Peyer's patch (tissue), 4 donors: Measurements from ENCODE around the gene SH3TC1. TPM values are rescaled to one million over a fixed set of nuclear protein-coding genes. Genes with fewer than 3 reads are reported as not detected.
A peak's percentile ranks its signal among the peaks of the same experiment; 100 is the strongest.

Source experiments
- DNase-seq, 3 donors: peaks; one replicate each; pipeline ENCODE4 v3.0.0-alpha.2; 2017 to 2019
- H3K27ac ChIP-seq, 4 donors: fragments of 200-600 bp; sonication (generic); one replicate each; pipeline ENCODE4 v1.5.1; 2016 to 2019
- H3K27me3 ChIP-seq, 2 donors: fragments of 200-600 bp; sonication (generic); one replicate each; pipeline ENCODE4 v1.5.1; 2019
- H3K36me3 ChIP-seq, 3 donors: fragments of 200-600 bp; sonication (generic); one replicate each; pipeline ENCODE4 v1.5.1; 2016 to 2019
- H3K4me1 ChIP-seq, 4 donors: fragments of 200-600 bp; sonication (generic); one replicate each; pipeline ENCODE4 v1.5.1; 2016 to 2019
- H3K4me3 ChIP-seq, 4 donors: fragments of 200-600 bp; sonication (generic); 1 replicate in 3 of 4; 2 replicates in 1 of 4; pipeline ENCODE4 v1.5.1; 2016 to 2019; ENCODE audit warnings: mild to moderate bottlenecking in 1 of 4
- H3K9me3 ChIP-seq, 4 donors: fragments of 200-600 bp; sonication (generic); one replicate each; pipeline ENCODE4 v1.5.1; 2016 to 2019; ENCODE audit warnings: mild to moderate bottlenecking in 1 of 4
- CTCF ChIP-seq, 6 experiments: fragments of 450-650 bp in 4 of 6; fragments of 200-600 bp in 2 of 6; sonication (generic) in 1 of 6; IDR thresholded peaks; one replicate each; pipeline ENCODE4 v1.5.1; 2017 to 2019; ENCODE audit warnings: antibody characterized with exemption in 6 of 6, mild to moderate bottlenecking in 3 of 6, moderate library complexity in 1 of 6
- POLR2A ChIP-seq, 2 donors: fragments of 450-650 bp; IDR thresholded peaks; one replicate each; pipeline ENCODE4 v1.5.1; 2017; ENCODE audit warnings: antibody characterized with exemption in 2 of 2, mild to moderate bottlenecking in 2 of 2, moderate library complexity in 2 of 2
- total RNA-seq, 4 donors: library from RNA; depleted of rRNA; stranded (reverse); fragments of >200 nt; gene quantifications; one replicate each; pipeline ENCODE4 v1.1.0, GENCODE V29; 2016

SH3TC1 gene
- total RNA-seq, 4 donors from 2014 or later, result 4.2 to 88.3 (median 11.8) TPM

GRCh38 chr4:8238036-8238511 is 39.0 kb downstream of the SH3TC1 start:
- peaks cover 0 to 6% (median 0%) of the 10 kb centered on the region in 3 donors for H3K36me3 ChIP-seq
- TF ChIP-seq CTCF (IDR thresholded peaks at IDR 0.05) (no peak), POLR2A (IDR thresholded peaks at IDR 0.05) (no peak)
- no peaks in the 10 kb centered on the region for H3K9me3 ChIP-seq
- no peaks in the 10 kb centered on the region for H3K27me3 ChIP-seq
- no peak overlapping the region for H3K4me3 ChIP-seq
- H3K4me1 ChIP-seq, result peaks cover 0 to 6% (median 2%) of the 10 kb centered on the region in 4 donors
- peak overlapping the region in 1 of 4 donors; percentile 4 for H3K27ac ChIP-seq
- peak; percentile 74 to 88 (median 78) for DNase-seq

GRCh38 chr4:8238515-8239053 is 39.5 kb downstream of the SH3TC1 start:
- DNase-seq, result no peak
- Histone ChIP-seq H3K27ac (peak overlapping the region in 1 of 4 donors; percentile 4), H3K36me3 (peaks cover 0 to 3% (median 0%) of the 10 kb centered on the region in 3 donors), H3K4me3 (no peak overlapping the region), H3K4me1 (peaks cover 0 to 6% (median 2%) of the 10 kb centered on the region in 4 donors), H3K9me3 (no peaks in the 10 kb centered on the region), H3K27me3 (no peaks in the 10 kb centered on the region)
- TF ChIP-seq POLR2A (IDR thresholded peaks at IDR 0.05) (no peak), CTCF (IDR thresholded peaks at IDR 0.05) (peak in 3 of 6 experiments; percentile 7 to 23 (median 19))

GRCh38 chr4:8239226-8239625 is 40.1 kb downstream of the SH3TC1 start:
- Histone ChIP-seq H3K9me3 (no peaks in the 10 kb centered on the region), H3K36me3 (no peaks in the 10 kb centered on the region), H3K4me1 (peaks cover 0 to 6% (median 2%) of the 10 kb centered on the region in 4 donors), H3K4me3 (no peak overlapping the region), H3K27me3 (no peaks in the 10 kb centered on the region), H3K27ac (no peak overlapping the region)
- TF ChIP-seq CTCF (IDR thresholded peaks at IDR 0.05), result no peak
- no peak for TF ChIP-seq POLR2A (IDR thresholded peaks at IDR 0.05)
- DNase-seq, result no peak

GRCh38 chr4:8239661-8240060 is 40.6 kb downstream of the SH3TC1 start:
- H3K36me3 ChIP-seq, result no peaks in the 10 kb centered on the region
- peaks cover 0 to 6% (median 2%) of the 10 kb centered on the region in 4 donors for H3K4me1 ChIP-seq
- no peaks in the 10 kb centered on the region for H3K9me3 ChIP-seq
- H3K27ac ChIP-seq, result no peak overlapping the region
- no peak for TF ChIP-seq POLR2A (IDR thresholded peaks at IDR 0.05)
- no peak for TF ChIP-seq CTCF (IDR thresholded peaks at IDR 0.05)
- DNase-seq, result no peak
- no peak overlapping the region for H3K4me3 ChIP-seq
- no peaks in the 10 kb centered on the region for H3K27me3 ChIP-seq

GRCh38 chr4:8240211-8241041 is 41.3 kb downstream of the SH3TC1 start:
- TF ChIP-seq CTCF (IDR thresholded peaks at IDR 0.05), result no peak
- no peak for TF ChIP-seq POLR2A (IDR thresholded peaks at IDR 0.05)
- H3K27ac ChIP-seq, result no peak overlapping the region
- H3K4me1 ChIP-seq, result peaks cover 0 to 6% (median 2%) of the 10 kb centered on the region in 4 donors
- no peaks in the 10 kb centered on the region for H3K9me3 ChIP-seq
- no peaks in the 10 kb centered on the region for H3K27me3 ChIP-seq
- H3K4me3 ChIP-seq, result no peak overlapping the region
- H3K36me3 ChIP-seq, result no peaks in the 10 kb centered on the region
- no peak for DNase-seq
